GM23338 (cell line): ENCODE data around the gene CES2. TPM values are rescaled to one million over a fixed set of nuclear protein-coding genes. Genes with fewer than 3 reads are reported as not detected.

Experiments
- ATAC-seq: fragments of 200-7000 bp; cut with Tn5 transposase; 3 replicates; pipeline ENCODE4 v1.9.1; 2020
- DNase-seq: peaks from one replicate; pipeline ENCODE4 v3.0.0-alpha.2; 2015; ENCODE audit warnings: low spot score
- H2AFZ ChIP-seq: fragments of 200-600 bp; sonication (generic); 2 replicates; pipeline ENCODE4 v1.8.0; 2016; ENCODE audit warnings: antibody characterized with exemption, mild to moderate bottlenecking, moderate library complexity
- H3F3A ChIP-seq: fragments of 200-600 bp; sonication (generic); replicated peaks from 2 replicates; pipeline ENCODE4 v1.8.0; 2017; ENCODE audit warnings: antibody characterized with exemption, mixed run types, low read depth
- H3K27ac ChIP-seq: fragments of 200-600 bp; sonication (generic); 2 replicates; pipeline ENCODE4 v1.6.1; 2016; ENCODE audit warnings: low read depth
- H3K27me3 ChIP-seq: fragments of 200-600 bp; sonication (generic); 2 replicates; pipeline ENCODE4 v1.8.0; 2016; ENCODE audit warnings: mild to moderate bottlenecking, mixed run types, moderate library complexity; ENCODE audit not compliant: insufficient read depth
- H3K36me3 ChIP-seq: fragments of 200-600 bp; sonication (generic); 2 replicates; pipeline ENCODE4 v1.8.0; 2016; ENCODE audit warnings: mild to moderate bottlenecking; ENCODE audit not compliant: insufficient read depth
- H3K4me1 ChIP-seq: fragments of 200-600 bp; sonication (generic); 2 replicates; pipeline ENCODE4 v1.8.0; 2016; ENCODE audit warnings: mild to moderate bottlenecking, moderate library complexity; ENCODE audit not compliant: insufficient read depth
- H3K4me2 ChIP-seq: fragments of 200-600 bp; sonication (generic); 2 replicates; pipeline ENCODE4 v1.7.1; 2017; ENCODE audit warnings: mixed run types
- H3K4me3 ChIP-seq: fragments of 200-600 bp; sonication (generic); 2 replicates; pipeline ENCODE4 v1.6.1; 2016; ENCODE audit warnings: mixed run types
- H3K79me2 ChIP-seq: fragments of 200-600 bp; sonication (generic); replicated peaks from 2 replicates; pipeline ENCODE4 v1.8.0; 2017; ENCODE audit warnings: mild to moderate bottlenecking; ENCODE audit not compliant: insufficient read depth
- H3K9me2 ChIP-seq: fragments of 200-600 bp; sonication (generic); 2 replicates; pipeline ENCODE4 v1.8.0; 2017; ENCODE audit not compliant: insufficient read depth
- H4K20me1 ChIP-seq: fragments of 200-600 bp; sonication (generic); replicated peaks from 2 replicates; pipeline ENCODE4 v1.8.0; 2017; ENCODE audit warnings: mild to moderate bottlenecking; ENCODE audit not compliant: insufficient read depth
- H3K27ac Mint-ChIP-seq: 2 replicates; pipeline ENCODE4 v1.8.0; 2020; ENCODE audit warnings: inconsistent platforms, mild to moderate bottlenecking, moderate library complexity, mixed read lengths
- H3K27me3 Mint-ChIP-seq: 3 replicates; pipeline ENCODE4 v1.8.0; 2022; ENCODE audit warnings: low read depth, mild to moderate bottlenecking, moderate library complexity, mixed read lengths, inconsistent platforms; ENCODE audit not compliant: insufficient read depth, poor library complexity
- H3K36me3 Mint-ChIP-seq: 3 replicates; pipeline ENCODE4 v1.8.0; 2021; ENCODE audit warnings: low read depth, mild to moderate bottlenecking, inconsistent platforms, moderate library complexity, mixed read lengths
- H3K4me1 Mint-ChIP-seq: 3 replicates; pipeline ENCODE4 v1.8.0; 2020; ENCODE audit warnings: mild to moderate bottlenecking, inconsistent platforms, mixed read lengths
- H3K4me3 Mint-ChIP-seq: 3 replicates; pipeline ENCODE4 v1.8.0; 2021; ENCODE audit warnings: moderate library complexity, mild to moderate bottlenecking, inconsistent platforms, mixed read lengths
- H3K9me3 Mint-ChIP-seq: 3 replicates; pipeline ENCODE4 v1.8.0; 2020; ENCODE audit warnings: moderate library complexity, mild to moderate bottlenecking, inconsistent platforms, mixed read lengths
- CREB1 ChIP-seq: fragments of 250-450 bp; sonication (Bioruptor Pico); IDR thresholded peaks from 2 replicates; pipeline ENCODE4 v1.5.0; 2020; ENCODE audit warnings: low read depth, mild to moderate bottlenecking, moderate library complexity
- POLR2AphosphoS5 ChIP-seq: IDR thresholded peaks from 2 replicates; pipeline ENCODE4 v1.6.1; 2016; ENCODE audit warnings: antibody characterized with exemption, low read depth
- STAT1 ChIP-seq: IDR thresholded peaks from one replicate; pipeline ENCODE4 v1.6.1; 2016; ENCODE audit warnings: antibody characterized with exemption; ENCODE audit not compliant: unreplicated experiment
- ZNF114 ChIP-seq: fragments of 250-450 bp; sonication (Bioruptor Pico); IDR thresholded peaks from 2 replicates; pipeline ENCODE4 v1.5.0; 2020; ENCODE audit warnings: mild to moderate bottlenecking, moderate library complexity
- ZNF331 ChIP-seq: fragments of 250-450 bp; sonication (Bioruptor Pico); IDR thresholded peaks from 2 replicates; pipeline ENCODE4 v1.5.0; 2020; ENCODE audit warnings: low read depth, mild to moderate bottlenecking, moderate library complexity
- ZNF462 ChIP-seq: fragments of 250-450 bp; sonication (Bioruptor Pico); IDR thresholded peaks from 2 replicates; pipeline ENCODE4 v1.5.0; 2020; ENCODE audit warnings: mild to moderate bottlenecking, moderate library complexity
- polyA plus RNA-seq: library from polyadenylated mRNA; unstranded; fragments of >200 nt; fragmentation: Nextera tagmentation; extraction: Ambion mirVana; gene quantifications from 2 replicates; pipeline ENCODE4 v1.2.1, GENCODE V29; 2016
- total RNA-seq: library from RNA; depleted of rRNA; stranded (reverse); fragments of >200 nt; shearing (Covaris generic); gene quantifications from 2 replicates; pipeline ENCODE4 v1.2.3, GENCODE V29; 2014
- TF ChIP-seq, protein P1 (sequence below): IDR thresholded peaks from 2 replicates; pipeline ENCODE4 v1.6.1; 2016; ENCODE audit warnings: antibody characterized with exemption

The CES2 gene
- total and polyA plus RNA-seq, 2 experiments from 2014 or later: 5.0 to 9.3 TPM

DNA sequence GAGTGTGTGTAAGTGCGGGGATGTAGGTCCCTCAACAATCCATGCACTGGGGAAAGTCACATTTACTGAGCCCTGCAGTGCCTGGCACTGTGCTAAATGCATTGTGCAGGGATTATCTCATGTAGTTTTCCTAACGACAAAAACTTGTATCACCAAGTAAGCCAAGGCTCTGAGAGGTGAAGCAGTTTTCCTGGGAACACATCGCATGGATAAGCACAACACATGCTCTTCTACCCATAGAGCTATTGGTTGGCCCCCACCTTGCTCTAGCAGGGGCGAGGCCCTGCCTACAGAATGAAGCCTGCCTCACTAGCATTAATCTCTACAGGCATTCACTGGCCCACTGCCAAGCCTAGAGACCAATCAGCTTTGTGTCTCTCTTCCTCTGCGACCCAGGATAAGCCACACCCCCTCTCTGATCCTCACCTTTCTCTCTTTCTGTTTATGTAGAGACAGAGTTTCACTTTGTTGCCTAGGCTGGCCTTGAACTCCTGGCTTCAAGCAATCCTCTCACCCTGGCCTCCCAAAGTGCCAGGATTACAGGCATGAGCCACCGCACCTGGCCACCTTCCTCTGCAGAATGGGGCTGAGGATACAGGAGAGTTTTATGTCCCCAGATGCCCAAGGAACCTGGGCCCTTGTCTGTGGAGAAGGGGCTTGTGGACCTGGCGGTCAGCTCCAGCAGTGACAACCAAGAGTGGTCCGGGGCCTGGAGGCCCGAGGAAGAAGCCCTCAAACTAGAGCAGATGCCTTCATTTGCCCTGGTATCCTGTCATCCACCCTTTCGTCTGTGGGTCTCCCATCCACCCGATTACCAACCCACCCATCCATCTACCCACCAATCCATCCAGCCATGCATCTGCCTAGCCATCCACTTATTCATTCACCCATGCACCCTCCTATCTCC is 29.4 kb upstream of the CES2 start (continued):
- TF ChIP-seq ZNF331 (CRISPR knock-in tag): no peak

GRCh38 chr16:66906916-66907836 is 28.1 kb upstream of the CES2 start:
- ATAC-seq (no peak), DNase-seq (no peak)
- Mint-ChIP-seq H3K4me3 (no peak overlapping the region), H3K9me3 (no peaks in the 10 kb centered on the region), H3K4me1 (peaks cover 2% of the 10 kb centered on the region; the same call in 1 of the 3 replicates), H3K27me3 (peaks cover 15% of the 10 kb centered on the region), H3K27ac (no peak overlapping the region), H3K36me3 (no peaks in the 10 kb centered on the region)
- H4K20me1 ChIP-seq: no peaks in the 10 kb centered on the region
- H3K4me2 ChIP-seq: no peak overlapping the region
- no peak overlapping the region for H3K27ac ChIP-seq
- no peaks in the 10 kb centered on the region for H3K79me2 ChIP-seq
- no peaks in the 10 kb centered on the region for H3K9me2 ChIP-seq
- H3K36me3 ChIP-seq: no peaks in the 10 kb centered on the region
- H3F3A ChIP-seq: no peaks in the 10 kb centered on the region
- no peak overlapping the region for H3K4me3 ChIP-seq
- H2AFZ ChIP-seq: no peak overlapping the region
- no peaks in the 10 kb centered on the region for H3K27me3 ChIP-seq
- no peaks in the 10 kb centered on the region for H3K4me1 ChIP-seq
- TF ChIP-seq ZNF114: no peak
- no peak for TF ChIP-seq CREB1 (CRISPR knock-in tag)

DNA sequence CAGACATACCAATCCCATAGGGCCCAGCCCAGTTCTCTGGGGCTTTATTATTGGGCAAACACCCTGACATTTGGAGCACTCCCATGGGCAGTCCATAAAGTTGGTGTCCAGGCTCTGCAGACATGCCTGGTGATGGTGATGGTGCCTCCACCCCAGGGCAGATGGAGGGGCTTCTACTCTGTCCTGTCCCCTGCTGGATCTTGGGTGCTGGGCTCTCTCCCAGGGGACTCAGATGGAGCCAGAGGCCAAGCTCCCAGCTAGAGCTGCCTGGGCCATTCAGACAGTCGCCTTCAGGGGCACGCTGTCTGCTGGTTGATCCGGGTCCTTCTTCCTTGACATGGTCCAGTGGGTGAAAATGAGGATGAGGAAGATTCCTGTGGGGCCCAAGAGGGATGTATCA is 27.2 kb upstream of the CES2 start:
- DNase-seq (no peak), ATAC-seq (no peak)
- Mint-ChIP-seq H3K4me1 (peaks cover 2% of the 10 kb centered on the region; the same call in 1 of the 3 replicates), H3K9me3 (no peaks in the 10 kb centered on the region; the same call in 2 of the 3 replicates), H3K27me3 (peaks cover 15% of the 10 kb centered on the region), H3K36me3 (no peaks in the 10 kb centered on the region), H3K27ac (no peak overlapping the region), H3K4me3 (no peak overlapping the region)
- no peaks in the 10 kb centered on the region for H3K79me2 ChIP-seq
- H4K20me1 ChIP-seq: no peaks in the 10 kb centered on the region
- no peak overlapping the region for H3K4me2 ChIP-seq
- no peak overlapping the region for H2AFZ ChIP-seq
- no peaks in the 10 kb centered on the region for H3K4me1 ChIP-seq
- H3K27ac ChIP-seq: no peak overlapping the region
- no peak overlapping the region for H3K4me3 ChIP-seq
- no peaks in the 10 kb centered on the region for H3K27me3 ChIP-seq
- no peaks in the 10 kb centered on the region for H3K9me2 ChIP-seq
- no peaks in the 10 kb centered on the region for H3F3A ChIP-seq
- no peaks in the 10 kb centered on the region for H3K36me3 ChIP-seq
- TF ChIP-seq, protein P1, sequence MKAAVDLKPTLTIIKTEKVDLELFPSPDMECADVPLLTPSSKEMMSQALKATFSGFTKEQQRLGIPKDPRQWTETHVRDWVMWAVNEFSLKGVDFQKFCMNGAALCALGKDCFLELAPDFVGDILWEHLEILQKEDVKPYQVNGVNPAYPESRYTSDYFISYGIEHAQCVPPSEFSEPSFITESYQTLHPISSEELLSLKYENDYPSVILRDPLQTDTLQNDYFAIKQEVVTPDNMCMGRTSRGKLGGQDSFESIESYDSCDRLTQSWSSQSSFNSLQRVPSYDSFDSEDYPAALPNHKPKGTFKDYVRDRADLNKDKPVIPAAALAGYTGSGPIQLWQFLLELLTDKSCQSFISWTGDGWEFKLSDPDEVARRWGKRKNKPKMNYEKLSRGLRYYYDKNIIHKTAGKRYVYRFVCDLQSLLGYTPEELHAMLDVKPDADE: no peak
- TF ChIP-seq ZNF331 (CRISPR knock-in tag) (no peak), ZNF462 (CRISPR knock-in tag) (no peak), STAT1 (no peak), POLR2AphosphoS5 (no peak)
